HG03175 (cell line): ENCODE data around the gene GJC1.

ENCODE experiments used
- ATAC-seq: cut with Tn5 transposase; IDR thresholded peaks from one replicate; pipeline ENCODE4 v1.9.1; 2021; ENCODE audit warnings: mild to moderate bottlenecking, moderate library complexity; ENCODE audit not compliant: unreplicated experiment

Gene GJC1

GRCh38 chr17:44829523-44830358 is at the start of gene GJC1:
TSS of gene GJC1 (minus strand) at chr17:44830287. CDS start at chr17:44805817, 24,470 bp downstream.
- ATAC-seq, result no peak

- ATAC-seq, result no peak
Measured at GRCh38 chr17:44879376-44879775, 49.3 kb upstream of the GJC1 start.

GRCh38 chr17:44878627-44879221 is 48.6 kb upstream of the GJC1 start:
- ATAC-seq, result no peak

- no peak for ATAC-seq
Measured at GRCh38 chr17:44877121-44877520, 47.0 kb upstream of the GJC1 start.

GRCh38 chr17:44875761-44876160 is 45.7 kb upstream of the GJC1 start:
- ATAC-seq, result no peak

- ATAC-seq, result no peak
Measured at GRCh38 chr17:44872131-44872768, 42.2 kb upstream of the GJC1 start.

GRCh38 chr17:44871556-44871955 is 41.5 kb upstream of the GJC1 start:
- ATAC-seq, result no peak

- ATAC-seq, result no peak
Measured at GRCh38 chr17:44867841-44868240, 37.8 kb upstream of the GJC1 start.

- ATAC-seq, result no peak
Measured at GRCh38 chr17:44865931-44866330, 35.8 kb upstream of the GJC1 start.

- ATAC-seq, result no peak
Measured at GRCh38 chr17:44865231-44865660, 35.2 kb upstream of the GJC1 start.

GRCh38 chr17:44864831-44865230 is 34.7 kb upstream of the GJC1 start:
- ATAC-seq, result no peak

- ATAC-seq, result no peak
Measured at GRCh38 chr17:44863061-44863918, 33.2 kb upstream of the GJC1 start.

GRCh38 chr17:44862278-44862914 is 32.3 kb upstream of the GJC1 start:
- ATAC-seq, result no peak

- ATAC-seq, result no peak
Measured at GRCh38 chr17:44859701-44860100, 29.6 kb upstream of the GJC1 start.

- no peak for ATAC-seq
Measured at GRCh38 chr17:44854192-44854591, 24.1 kb upstream of the GJC1 start.

GRCh38 chr17:44850612-44851011 is 20.5 kb upstream of the GJC1 start:
- no peak for ATAC-seq

GRCh38 chr17:44850025-44850424 is 19.9 kb upstream of the GJC1 start:
- ATAC-seq, result no peak

- ATAC-seq, result no peak
Measured at GRCh38 chr17:44848961-44849489, 18.9 kb upstream of the GJC1 start.

GRCh38 chr17:44848257-44848795 is 18.2 kb upstream of the GJC1 start:
- no peak for ATAC-seq

- ATAC-seq, result no peak
Measured at GRCh38 chr17:44847586-44847985, 17.5 kb upstream of the GJC1 start, which contains the start of gene HIGD1B. TSS of gene HIGD1B (plus strand) at chr17:44847883. CDS start at chr17:44848153, 270 bp downstream.
